ENCODE data around the gene SF1. TPM values are rescaled to one million over a fixed set of nuclear protein-coding genes. Genes with fewer than 3 reads are reported as not detected.
A peak's percentile ranks its signal among the peaks of the same experiment; 100 is the strongest.

SF1 gene
- polyA plus RNA-seq, 1 donor, result 225 TPM

DNA sequence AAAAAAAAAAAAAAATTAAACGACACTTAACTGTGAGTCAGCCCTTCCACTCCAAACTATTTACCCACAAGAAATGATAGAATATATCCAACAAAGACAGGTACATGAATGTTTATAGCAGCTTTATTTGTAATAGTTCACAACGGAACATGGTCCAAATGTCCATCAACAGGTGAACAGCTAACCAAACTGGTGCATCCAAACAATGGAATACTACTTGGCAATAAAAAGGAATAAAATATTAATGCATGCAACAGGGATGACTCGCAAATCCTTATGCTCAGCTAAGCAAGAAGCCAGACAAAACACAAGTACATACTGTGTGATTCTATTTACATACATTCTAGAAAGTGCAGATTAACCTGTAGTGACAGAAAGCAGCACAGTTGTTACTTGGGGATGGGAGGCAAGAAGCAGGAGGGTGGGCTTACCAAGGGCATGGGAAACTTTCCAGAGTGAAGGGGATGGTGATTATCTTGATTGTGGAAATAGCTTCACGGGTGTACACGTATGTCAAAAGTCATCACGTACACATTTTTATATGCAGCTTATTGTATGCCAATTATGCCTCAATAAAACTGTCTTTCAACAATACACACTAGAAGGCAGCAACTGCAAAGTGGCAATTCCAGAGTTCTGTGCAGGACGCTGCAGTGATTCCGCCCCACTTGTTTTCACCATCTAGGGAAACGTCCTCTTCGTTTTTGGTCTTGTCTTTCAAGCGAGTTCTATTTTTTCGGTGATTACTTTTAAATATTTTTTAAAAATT is 6.7 kb upstream of the SF1 start:
- no peak for DNase-seq (ENCODE audit: low read depth)

DNA sequence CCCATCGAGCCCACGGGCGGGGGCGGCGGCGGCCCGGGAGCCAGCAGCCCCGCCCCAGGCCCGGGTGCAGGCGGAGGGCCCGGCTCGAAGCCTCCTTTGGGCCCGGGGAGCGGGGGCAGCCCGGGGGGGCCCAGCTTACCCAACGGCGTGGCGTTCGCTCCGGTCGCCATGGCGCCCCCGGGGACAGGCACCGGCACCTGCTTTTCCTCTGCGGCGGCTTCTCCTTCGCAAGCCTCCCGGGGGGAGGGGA is 194 bp downstream of the SF1 start:
- DNase-seq (ENCODE audit: low read depth), result no peak

DNA sequence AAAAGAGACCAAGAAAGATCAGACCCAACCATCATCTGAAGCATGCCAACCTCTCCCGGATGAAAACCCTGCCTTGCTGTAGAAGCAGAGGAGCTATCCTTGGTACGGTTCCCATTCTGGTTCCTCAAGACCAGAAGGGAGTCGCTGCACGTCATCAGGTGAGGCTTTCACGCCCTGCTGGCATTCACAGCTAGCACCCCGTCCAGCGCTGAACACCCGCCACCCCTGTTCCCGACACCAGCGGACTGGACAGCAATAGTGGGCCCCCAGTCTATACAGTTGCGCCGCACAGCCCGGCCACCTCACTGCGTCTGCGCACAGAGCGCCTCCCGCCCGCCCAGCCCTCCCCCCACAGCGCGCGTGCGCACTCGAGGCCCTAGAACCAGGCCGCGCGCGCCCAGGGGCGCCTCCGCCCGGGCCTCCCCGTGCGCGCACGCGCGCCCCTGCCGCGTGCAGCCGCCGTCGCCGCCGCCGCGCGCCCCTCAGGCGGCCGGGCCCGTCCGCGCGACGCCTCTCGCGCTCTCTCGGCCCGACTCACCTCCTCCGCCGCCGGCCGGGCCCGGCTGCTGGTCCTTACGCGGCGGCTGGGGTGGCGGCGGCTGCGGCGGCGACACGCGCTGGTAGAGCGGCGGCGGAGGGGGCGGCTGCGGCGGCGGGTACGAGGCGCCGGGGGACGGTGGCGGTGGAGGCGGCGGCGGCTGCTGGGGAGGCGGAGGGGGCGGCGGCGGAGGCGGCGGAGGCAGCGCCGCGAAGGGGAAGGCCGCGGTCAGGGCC is 706 bp downstream of the SF1 start:
- peak; percentile 73 for DNase-seq (ENCODE audit: low read depth)

DNA sequence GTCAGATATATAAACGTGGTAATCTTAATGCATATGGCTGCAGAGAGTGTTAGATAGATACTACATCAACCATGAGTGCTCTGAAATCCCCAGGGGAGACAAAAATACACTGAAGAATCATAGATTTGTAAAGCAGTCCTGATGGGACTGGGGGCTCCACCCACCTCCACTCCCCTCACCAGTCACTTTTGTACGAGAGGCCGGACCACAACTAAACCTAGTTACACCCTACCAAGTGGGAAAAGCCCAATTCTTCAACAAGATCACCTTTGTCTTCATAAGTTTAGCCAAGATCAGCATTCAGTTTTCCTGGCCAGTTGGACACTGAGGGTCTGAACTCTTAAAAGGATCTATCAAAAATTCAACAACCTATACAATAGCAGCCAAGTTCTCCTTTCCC is 1.5 kb downstream of the SF1 start:
- DNase-seq (ENCODE audit: low read depth), result no peak

DNA sequence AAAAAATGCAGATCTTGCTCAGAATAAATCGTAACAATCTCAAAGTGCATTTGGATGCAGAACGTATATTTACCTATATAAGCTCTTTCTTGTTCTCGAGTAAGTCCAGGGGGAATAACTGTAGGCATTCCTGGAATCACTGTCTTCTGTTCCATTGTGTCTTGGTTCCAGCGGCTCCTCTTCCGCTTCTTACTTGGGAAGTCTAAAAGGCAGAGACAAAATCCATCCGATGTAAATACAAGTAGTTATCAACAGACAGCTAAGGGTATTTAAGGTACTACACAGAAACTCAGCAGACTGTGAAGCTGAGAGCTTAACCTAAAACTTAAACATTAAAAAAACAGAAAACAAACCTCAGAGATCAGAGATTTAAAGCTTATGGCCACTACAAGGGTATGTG is 1.9 kb downstream of the SF1 start:
- DNase-seq (ENCODE audit: low read depth), result no peak

DNA sequence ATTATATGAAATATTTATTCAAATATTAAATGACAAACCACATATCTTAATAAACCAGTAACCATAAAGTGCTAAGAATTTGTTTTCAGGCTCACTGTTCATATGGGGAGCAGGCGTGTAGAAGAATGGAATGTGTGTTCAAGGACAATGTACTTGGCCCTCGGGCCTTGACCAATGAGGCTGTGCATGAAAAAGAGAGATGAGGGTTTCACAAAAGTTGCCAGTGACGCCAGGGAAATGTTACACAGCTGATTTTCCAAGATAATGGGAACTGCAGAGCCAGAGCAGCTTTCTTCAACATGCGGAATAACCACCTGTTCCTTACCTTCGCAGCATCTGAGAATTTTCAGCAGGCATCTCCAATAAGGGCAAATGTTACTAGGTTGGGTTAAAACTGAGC is 4.2 kb downstream of the SF1 start:
- no peak for DNase-seq (ENCODE audit: low read depth)

DNA sequence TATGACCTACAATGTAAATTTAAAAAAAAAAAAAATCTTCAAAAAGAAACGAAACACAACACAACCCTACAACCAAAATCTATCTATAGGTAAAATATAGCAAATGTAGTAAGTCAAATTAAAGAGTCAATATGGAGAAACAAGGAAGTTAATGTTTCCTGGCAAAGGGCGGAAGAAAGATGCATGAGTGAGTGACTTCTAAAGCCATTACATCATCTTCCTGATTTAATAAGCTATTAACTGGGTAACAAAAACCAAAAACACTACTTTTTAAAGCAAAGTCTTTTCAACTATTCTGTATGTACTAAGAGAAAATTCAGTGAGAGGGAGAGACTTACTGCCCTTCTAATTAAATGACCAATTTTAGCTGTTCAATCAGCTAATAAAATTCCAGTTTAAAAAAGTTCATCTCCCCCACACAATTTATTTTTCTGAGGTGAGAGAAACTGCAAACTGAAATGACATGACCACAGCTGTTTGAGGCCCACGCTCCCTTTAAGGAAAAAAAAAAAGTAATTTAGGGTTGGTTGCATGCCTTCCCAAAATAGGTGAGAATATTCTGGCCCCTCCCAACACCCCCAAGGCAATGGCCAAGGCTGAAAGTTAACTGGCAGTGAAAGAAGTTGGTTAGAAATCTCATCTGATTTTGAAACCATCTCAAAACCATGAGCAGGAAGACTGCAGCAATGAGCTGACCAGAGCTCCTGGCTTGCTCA is 5.9 kb downstream of the SF1 start:
- no peak for DNase-seq (ENCODE audit: low read depth)

DNA sequence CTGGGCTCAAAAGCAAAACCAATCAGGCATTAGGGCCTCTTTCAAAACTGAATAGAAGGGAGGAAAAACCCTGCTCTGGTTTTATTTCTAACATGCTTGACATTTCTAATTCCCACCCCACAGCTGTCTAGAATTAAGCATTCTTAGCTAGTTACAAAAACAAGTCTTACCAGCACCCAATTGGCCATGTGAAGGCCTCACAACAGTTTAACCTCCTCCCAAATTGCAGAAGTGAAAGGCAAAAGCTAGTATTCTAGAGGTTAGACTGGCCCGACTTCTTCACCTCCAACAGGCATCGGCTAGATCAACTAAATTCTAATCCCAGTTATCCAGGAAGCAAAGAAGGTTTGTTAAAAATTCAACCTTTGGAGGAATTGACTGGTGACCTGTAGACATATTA is 6.5 kb downstream of the SF1 start:
- DNase-seq (ENCODE audit: low read depth), result no peak

DNA sequence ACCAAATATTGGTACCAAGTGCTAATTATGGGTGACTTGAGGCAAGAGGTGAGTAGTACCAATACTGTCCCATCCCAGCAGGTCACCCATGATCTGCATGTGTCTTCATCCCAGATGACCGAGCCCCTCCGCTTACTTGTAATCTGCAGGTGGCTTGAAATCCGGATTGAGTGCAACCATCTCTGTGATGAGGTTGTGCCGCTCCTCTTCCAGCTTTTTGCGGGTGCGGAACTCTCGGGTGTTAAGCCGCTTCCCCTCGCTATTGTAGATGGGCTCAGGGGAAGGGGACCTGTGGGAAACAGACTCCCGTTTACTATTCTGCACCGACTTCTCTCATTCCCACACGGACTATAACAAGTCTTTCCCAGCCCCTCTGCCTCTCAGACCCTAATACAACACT is 8.2 kb downstream of the SF1 start:
- DNase-seq (ENCODE audit: low read depth), result no peak

DNA sequence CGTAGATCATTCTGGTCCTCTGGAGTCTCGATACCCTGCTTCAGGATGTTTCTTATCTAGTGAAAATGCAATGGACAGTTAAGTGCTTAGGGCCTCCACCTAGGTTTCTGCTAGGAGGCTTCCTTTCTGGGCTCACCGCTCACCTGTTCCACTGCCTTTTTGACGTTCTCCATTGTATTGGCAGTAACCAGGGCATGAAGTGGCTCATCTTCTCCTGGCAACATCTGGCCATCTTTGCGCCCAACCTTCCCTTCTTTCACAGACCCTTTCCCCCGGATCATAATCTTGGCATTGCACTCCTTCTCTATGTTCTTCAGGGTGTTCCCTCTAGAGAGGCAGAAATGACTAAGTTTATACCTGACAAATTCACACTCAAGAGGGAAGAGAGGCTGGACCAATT is 9.1 kb downstream of the SF1 start:
- no peak for DNase-seq (ENCODE audit: low read depth)

DNA sequence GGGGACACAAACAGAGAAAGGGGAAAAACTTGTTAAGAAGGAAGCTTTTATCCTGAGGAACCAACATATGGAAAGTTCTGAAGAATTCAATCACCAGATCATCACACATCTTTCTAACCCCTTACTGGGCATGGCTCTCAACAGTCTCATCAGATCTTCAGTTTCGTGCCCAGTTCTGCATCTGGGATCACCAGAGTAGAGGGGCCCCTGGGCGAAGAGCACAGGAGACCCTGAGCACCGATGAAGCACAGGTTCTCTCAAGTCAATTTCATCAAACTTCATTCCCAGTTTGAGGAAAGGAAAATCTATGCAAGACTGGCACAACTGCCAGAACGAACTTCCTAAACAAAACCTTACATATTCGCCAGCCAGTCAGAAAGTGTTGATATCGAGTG is 10.0 kb downstream of the SF1 start:
- no peak for DNase-seq (ENCODE audit: low read depth)

DNA sequence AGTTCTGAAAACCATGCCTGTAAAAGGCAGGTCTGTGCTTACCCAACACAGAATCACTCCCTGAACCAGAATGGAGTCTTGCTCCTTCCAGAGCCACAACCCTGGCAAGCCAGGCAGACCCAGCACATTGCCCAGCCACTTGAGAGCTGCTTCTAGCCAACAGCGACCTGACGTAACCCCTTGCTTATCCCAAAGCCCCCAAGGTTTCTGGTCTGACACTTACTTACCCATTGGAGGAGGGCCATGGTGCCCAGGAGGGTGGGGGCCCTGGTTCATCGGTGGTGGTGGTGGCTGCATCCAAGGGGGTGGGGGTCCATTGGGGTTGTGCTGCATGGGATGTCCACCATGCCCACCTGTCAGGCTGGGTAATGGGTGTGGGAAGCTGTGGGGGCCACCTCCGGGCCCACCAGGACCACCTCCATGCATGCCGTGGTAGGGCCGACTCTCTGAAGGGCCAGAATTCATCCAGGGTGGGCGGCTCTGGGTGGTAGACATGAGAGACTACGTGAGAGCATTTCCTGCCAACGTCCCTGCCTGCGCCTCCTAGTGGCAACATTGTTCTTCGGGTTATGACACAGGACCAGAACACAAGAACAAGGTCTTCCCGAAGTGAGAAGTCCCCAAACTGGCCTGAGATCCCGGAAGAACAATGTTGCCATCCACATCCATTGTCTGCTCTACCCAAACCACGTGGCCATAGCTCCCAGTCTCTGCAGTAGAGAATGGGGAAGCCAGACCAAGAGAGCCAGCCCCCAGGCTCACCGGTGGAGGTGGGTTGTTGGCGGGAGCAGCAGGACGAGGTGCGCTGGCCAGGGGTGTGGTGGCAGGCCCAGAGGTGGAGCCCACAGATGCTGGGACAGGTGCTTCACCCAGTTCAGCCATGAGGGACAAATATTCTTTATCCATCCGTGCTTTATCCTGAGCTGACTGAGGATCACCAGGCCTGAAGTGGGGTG is 10.7 kb downstream of the SF1 start:
- DNase-seq (ENCODE audit: low read depth), result no peak

DNA sequence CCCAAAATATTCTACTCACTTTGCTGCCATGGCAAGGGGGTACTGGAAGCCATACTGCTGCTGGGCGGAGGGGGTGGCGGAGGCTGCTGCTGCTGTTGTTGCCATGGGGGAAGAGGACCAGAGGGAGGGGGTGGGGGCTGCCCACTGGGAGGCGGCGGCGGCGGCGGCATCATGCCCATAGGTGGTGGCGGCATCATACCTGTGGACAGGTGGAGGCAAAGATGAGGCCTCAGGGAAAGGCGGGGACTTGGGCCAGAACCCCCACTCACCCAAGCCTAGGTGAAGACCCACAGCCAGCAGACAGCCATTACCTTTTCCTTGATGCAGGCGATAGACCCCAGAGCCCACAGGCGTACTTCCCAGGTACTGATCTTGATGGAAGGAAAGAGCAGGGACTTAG is 11.5 kb downstream of the SF1 start:
- no peak for DNase-seq (ENCODE audit: low read depth)

DNA sequence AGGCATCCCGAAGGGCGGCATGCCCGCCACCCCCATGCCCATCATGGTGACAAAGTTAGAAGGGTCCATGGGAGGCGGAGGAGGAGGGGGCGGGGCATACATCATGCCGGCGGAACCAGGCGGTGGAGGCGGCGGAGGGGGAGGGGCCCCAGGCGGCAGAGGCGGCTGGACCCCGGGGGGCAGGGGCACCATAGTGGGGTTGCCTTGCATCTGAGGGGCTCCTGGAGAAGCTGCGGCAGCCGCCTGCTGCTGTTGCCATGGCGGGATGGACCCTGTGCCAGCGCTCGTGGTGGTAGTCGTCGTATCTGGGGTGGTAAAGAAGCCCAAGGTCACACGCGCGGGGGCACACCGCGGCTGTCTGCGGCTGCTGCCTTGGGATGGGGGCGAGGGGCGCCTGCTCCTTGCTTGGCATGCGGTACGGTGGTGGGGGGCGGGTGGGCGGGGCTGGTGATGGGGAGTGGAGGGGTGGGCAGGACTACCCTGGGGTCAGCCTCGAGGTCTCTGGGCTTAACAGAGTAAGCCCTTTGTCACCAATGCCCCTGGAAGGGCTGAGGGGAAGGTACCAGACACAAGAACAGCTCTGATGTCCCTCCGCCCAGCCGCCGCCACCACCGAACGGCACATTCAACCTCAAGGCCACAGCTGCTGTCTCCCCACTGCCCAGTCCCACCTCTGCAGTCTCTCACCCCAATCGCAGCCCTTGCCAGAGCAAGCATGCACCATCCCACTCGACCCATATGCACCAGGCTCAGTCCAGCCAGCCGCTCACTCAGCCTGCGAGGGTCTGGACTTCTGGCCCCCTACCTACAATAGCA is 12.3 kb downstream of the SF1 start:
- no peak for DNase-seq (ENCODE audit: low read depth)

DNA sequence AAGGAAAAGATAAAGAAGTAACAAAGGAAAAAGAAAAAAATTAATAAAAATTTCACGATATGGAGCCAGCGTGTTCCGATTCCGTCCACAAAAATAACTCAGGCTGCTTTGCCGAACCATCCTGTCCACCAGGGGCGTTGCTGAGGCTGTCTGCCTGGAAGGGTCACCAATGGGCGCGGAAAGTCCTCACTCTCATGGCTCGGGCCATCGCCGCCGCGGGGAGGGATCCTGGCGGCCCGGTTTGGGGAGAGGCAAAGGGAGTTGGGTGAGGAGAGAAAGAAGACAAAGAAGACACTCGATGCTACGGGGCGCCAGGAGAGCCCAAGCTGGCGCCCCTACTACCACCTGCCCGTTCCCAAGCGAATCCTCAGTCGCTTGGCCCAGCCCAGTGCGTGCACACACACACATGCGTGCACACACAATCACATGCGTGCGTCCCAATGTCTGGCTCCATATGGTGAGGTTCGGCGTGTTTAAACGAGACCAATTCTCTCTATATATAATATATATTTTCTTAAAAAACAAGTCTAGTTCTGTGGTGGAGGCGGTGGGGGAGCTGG is 13.0 kb downstream of the SF1 start:
- no peak for DNase-seq (ENCODE audit: low read depth)

DNA sequence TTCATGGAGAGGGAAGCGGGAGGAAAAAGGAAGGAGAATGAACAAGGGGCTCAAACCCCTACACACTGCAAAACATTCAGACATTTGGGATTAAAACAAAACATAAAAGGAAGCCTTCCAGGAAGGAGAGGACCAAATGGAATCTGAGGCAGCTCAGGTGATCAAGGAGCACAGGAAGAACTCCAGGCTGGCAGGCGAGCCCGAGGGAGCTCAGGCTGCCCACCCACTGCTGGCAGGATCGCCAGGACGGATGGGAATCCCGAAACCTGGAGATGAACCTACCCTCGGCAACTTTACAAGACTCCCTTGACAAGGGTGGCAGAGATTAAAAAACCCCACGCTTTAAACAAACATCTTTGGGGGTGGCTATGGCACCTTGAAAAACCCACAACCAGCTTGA is 13.6 kb downstream of the SF1 start:
- DNase-seq (ENCODE audit: low read depth), result no peak

DNA sequence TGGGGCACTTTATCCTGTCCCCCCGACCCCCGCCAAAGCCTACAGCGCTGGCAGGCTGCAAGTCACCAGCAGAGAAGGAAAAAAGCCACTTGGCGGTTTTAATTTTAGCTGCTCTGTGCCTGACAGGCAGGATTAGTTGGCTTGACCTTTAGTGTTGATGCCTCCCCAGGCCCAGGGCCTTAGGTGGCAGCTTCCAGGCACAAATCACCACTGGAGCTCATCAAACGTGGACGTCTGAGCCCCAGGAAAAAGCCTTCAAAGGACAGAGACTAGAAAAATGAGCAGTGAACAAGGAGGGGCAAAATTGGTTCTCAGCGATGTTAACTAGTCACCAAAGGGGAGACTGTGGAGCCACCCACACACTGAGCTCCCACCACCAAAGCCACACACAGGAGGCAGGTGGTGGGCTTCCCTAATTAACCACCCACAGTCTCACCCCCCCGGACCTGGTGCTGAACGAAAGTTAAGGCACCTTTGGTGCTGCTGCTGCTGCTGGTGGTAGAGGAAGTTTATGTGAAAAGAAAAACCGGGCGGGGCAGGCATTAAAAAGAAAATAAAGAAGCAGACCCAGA is 14.2 kb downstream of the SF1 start:
- no peak for DNase-seq (ENCODE audit: low read depth)

DNA sequence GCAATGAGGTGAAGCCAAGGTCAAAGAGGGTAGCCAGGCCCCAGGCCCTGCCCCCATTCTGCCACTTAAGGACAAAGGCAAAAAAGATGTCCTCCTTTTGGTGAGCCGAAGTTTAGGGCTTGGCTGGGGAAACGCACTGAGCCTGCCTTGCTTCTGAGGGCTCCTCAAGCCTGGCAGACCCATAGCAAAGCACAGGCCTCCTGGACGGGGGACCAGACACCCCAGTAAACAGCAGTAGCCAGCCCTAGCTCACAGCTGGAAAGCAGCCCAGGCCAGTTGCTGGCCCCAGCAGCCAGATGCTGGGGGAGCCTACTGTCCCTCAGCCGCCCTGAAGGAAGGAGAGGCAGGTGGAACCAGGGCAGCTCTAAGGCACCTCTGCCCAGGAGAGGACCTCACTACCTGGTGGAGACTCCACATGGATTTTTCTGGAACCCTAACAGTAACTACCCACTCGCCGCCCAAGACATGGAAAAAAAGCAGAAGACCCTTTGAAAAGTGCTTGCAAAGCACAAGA is 14.8 kb downstream of the SF1 start:
- no peak for DNase-seq (ENCODE audit: low read depth)

DNA sequence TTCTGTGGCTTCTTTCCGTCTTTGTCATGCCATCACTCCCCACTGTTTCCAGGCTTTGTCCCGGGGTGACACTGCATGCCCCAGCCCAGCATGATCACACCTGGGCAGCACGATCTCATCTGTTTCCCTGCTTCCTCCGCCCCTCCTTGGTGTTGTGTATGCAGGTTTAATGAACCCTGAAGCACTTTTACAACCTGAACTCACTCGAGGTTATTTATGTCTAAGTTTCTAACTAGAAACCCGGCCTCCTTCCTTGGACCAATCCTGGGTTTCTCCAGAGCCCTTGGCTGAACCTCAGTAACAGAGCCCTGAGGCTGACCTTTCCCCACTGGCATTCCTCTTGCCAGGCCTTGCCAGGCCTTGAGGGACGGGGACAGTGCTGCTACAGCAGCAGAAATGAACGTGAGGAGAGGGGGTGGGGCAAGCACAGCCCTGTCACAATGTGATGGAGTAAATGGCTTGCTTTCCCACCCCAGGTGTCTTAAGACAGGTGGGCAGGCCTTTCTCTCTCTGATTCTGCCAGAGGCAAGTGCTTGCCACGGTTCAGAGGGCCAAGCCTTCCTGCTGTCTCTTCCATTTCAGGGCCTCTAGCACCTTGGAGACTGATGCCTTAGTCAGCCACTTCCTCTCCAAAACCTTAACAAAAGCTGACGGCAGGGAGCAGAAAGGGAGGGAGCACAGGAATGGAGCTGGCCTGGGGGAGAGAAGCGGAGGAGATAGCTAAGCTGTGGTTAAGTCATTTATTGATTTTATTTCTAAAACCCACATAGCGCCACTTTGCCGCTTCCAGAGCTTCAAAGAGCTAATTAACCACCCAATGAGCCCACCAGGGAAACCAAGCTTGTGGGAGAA is 15.4 kb downstream of the SF1 start:
- DNase-seq (ENCODE audit: low read depth), result no peak
